Measurements from ENCODE around the gene BTK. TPM values are rescaled to one million over a fixed set of nuclear protein-coding genes. Genes with fewer than 3 reads are reported as not detected.

Gene BTK
- total RNA-seq = 1 to 10 TPM; 1.3 to 1.6 TPM

DNA sequence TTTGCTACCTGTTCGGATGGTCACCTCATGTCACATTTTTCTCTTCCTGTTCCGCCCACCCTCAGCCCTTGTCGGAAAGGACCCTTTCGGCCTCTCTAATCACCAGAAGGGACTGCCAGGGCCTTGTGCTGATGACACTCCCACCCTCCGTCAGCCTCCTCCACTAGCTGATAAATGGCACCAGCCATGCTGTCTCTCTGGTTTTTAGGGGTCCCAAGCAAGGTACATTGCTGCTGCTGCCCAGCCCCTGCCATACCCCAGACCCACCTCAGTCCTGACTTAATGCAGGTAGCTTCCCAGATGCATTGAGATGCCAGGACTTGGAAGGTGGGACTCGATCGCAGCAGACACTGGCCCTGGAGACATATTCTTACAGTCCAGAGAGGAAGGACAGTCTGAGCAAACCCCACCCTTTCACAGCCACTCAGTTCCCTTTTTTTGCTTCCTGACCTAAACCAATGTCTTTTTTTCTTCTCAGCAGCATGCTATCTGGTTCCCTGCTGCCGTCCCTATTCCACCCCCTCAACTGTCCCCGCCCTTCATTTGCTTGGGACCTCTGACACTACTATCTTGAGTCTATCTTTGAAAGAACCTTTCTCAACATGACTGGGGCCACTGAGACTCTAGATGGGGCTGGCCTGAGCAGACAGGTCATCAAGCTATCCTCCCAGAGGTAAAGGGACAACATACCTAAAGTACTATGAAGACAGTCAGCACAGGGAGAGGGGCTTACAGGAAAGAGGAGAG lies at the start of gene BTK:
TSS of gene BTK (minus strand) at position 397 of the 747 bp plus-strand sequence. CDS start 10,907 bp downstream, outside the sequence.
- no peak for DNase-seq
- TF ChIP-seq, protein P1, sequence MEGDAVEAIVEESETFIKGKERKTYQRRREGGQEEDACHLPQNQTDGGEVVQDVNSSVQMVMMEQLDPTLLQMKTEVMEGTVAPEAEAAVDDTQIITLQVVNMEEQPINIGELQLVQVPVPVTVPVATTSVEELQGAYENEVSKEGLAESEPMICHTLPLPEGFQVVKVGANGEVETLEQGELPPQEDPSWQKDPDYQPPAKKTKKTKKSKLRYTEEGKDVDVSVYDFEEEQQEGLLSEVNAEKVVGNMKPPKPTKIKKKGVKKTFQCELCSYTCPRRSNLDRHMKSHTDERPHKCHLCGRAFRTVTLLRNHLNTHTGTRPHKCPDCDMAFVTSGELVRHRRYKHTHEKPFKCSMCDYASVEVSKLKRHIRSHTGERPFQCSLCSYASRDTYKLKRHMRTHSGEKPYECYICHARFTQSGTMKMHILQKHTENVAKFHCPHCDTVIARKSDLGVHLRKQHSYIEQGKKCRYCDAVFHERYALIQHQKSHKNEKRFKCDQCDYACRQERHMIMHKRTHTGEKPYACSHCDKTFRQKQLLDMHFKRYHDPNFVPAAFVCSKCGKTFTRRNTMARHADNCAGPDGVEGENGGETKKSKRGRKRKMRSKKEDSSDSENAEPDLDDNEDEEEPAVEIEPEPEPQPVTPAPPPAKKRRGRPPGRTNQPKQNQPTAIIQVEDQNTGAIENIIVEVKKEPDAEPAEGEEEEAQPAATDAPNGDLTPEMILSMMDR (IDR thresholded peaks at IDR 0.05) = no peak
- no peaks in the 10 kb centered on the region for H3K27me3 Mint-ChIP-seq
- intact Hi-C loops (cut with micrococcal nuclease) = no loop called here
- H3K4me1 Mint-ChIP-seq (ENCODE audit: low read depth) = peaks cover 5% of the 10 kb centered on the region
- no peak within 1 kb of the TSS for H3K27ac Mint-ChIP-seq
- no peak for ATAC-seq
- H3K36me3 Mint-ChIP-seq (ENCODE audit: low read depth) = peaks cover 2% of the 10 kb centered on the region
- CTCF ChIA-PET = no interaction called here
- H3K9me3 Mint-ChIP-seq = no peaks in the 10 kb centered on the region
- H3K4me3 Mint-ChIP-seq = no peak within 1 kb of the TSS
- POLR2A ChIA-PET = no interaction called here

DNA sequence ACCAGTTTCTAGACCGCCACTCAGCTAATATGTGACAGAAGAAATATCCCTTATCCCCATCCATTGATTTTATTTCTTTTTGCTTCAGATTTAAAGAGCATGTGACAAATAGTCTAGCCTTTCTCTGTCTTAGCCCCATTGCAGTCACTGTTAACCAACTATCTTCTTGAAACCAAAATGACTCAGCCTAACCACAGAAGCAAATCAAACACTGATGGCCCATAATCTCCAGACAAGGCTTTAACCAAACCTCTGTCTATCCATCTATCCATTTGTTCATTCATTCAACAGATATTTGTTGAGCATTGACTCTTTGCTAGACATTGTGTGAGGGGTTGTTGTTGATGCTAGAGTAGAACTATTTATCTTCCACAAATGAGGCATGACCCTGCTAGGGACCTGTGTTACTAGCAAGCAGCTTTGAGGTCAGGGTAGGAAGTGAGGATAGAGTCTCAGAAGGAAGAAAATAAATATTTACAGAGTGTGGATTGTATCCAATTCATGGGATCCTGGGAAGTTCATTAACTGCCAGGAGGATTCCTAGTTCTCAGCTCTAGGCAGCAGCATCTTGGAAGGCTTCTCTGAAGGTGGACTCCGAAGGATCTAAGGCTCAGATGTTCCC lies 44.6 kb upstream of the BTK start:
- Mint-ChIP-seq H3K4me3 (no peak overlapping the region), H3K9me3 (no peaks in the 10 kb centered on the region), H3K36me3 (ENCODE audit: low read depth) (peaks cover 28% of the 10 kb centered on the region), H3K4me1 (ENCODE audit: low read depth) (peaks cover 12% of the 10 kb centered on the region), H3K27me3 (no peaks in the 10 kb centered on the region), H3K27ac (peak overlapping the region; percentile 34)
- TF ChIP-seq, protein P1 (IDR thresholded peaks at IDR 0.05) = no peak
- intact Hi-C loops (cut with micrococcal nuclease) = no loop called here
- CTCF ChIA-PET = interaction anchor here (1.0 to 1.5 kb wide), 2 partner anchors 12 to 15 kb away, joined by 3 to 5 read pairs; no protein-coding TSS in a partner anchor
- ATAC-seq (peak; percentile 88), DNase-seq (no peak)
- POLR2A ChIA-PET = interaction anchor here (1.5 kb wide), 1 partner anchor 12 kb away, joined by 4 read pairs; no protein-coding TSS in a partner anchor

DNA sequence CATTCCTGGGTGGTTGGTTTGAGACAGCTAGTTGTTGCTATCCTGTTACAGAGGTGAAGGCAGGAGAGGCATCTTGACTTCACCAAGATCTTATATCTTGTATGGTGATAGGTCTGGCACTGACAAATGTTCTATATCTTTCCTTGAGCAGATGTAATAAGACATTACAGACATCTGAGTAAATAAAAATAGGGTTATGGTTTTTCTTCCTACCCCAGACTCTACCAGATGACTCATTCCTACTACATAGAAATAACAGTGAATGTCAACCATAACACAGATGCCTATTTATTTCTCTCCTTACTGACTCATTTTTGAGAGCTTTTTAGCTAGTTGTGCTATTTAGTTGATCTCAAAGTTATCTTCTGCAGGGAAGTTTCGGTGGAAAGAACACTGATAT lies 43.9 kb upstream of the BTK start:
- POLR2A ChIA-PET = interaction anchor here (1.5 kb wide), 1 partner anchor 12 kb away, joined by 4 read pairs; no protein-coding TSS in a partner anchor
- ATAC-seq (peak; percentile 77), DNase-seq (no peak)
- H3K4me1 Mint-ChIP-seq (ENCODE audit: low read depth) = peaks cover 12% of the 10 kb centered on the region
- no peak overlapping the region for H3K4me3 Mint-ChIP-seq
- CTCF ChIA-PET = interaction anchor here (1.0 to 1.5 kb wide), 2 partner anchors 12 to 14 kb away, joined by 3 to 5 read pairs; no protein-coding TSS in a partner anchor
- no peaks in the 10 kb centered on the region for H3K9me3 Mint-ChIP-seq
- TF ChIP-seq, protein P1 (IDR thresholded peaks at IDR 0.05) = no peak
- intact Hi-C loops (cut with micrococcal nuclease) = no loop called here
- H3K27ac Mint-ChIP-seq = peak overlapping the region; percentile 34
- peaks cover 31% of the 10 kb centered on the region for H3K36me3 Mint-ChIP-seq (ENCODE audit: low read depth)
- H3K27me3 Mint-ChIP-seq = no peaks in the 10 kb centered on the region

DNA sequence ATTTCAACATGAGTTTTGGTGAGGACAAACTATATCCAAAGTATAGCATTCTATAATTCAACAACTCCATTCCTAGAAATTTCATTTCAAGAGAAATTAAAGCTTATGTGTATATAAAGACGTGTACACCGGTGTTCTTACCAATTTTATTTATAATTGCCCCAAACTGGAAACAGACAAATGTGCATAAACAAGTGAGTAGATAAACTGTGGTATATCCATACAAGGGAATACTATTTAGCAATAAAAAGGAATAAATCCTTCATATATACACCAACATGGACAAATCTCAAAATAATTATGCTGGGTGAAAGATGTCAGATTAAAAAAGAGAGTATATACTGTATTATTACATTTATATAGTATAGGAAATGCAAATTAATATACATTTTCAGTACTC lies 42.0 kb upstream of the BTK start:
- no peak overlapping the region for H3K4me3 Mint-ChIP-seq
- H3K36me3 Mint-ChIP-seq (ENCODE audit: low read depth) = peaks cover 32% of the 10 kb centered on the region
- H3K27ac Mint-ChIP-seq = no peak overlapping the region
- CTCF ChIA-PET = interaction anchor here (1.2 kb wide), 1 partner anchor 12 kb away, joined by 5 read pairs; no protein-coding TSS in a partner anchor
- POLR2A ChIA-PET = interaction anchor here (1.0 kb wide), 1 partner anchor 10 kb away, joined by 3 read pairs; no protein-coding TSS in a partner anchor
- TF ChIP-seq, protein P1 (IDR thresholded peaks at IDR 0.05) = no peak
- H3K9me3 Mint-ChIP-seq = no peaks in the 10 kb centered on the region
- H3K27me3 Mint-ChIP-seq = no peaks in the 10 kb centered on the region
- intact Hi-C loops (cut with micrococcal nuclease) = no loop called here
- H3K4me1 Mint-ChIP-seq (ENCODE audit: low read depth) = peaks cover 12% of the 10 kb centered on the region
- no peak for DNase-seq
- no peak for ATAC-seq
